Stomach (tissue), 4 donors: ENCODE data around the gene DGKQ.

Source experiments
- CTCF ChIP-seq, 7 experiments: fragments of 450-650 bp in 4 of 7; fragments of 200-600 bp in 3 of 7; sonication (generic) in 3 of 7; IDR thresholded peaks; one replicate each; pipeline ENCODE4 v1.5.1; 2016 to 2019; ENCODE audit warnings: antibody characterized with exemption in 7 of 7, control low read depth in 2 of 7, mild to moderate bottlenecking in 1 of 7
- POLR2AphosphoS5 ChIP-seq, 3 donors: sonication (generic); formaldehyde crosslinking; IDR thresholded peaks; one replicate each; pipeline ENCODE4 v1.6.1; 2016; ENCODE audit warnings: antibody characterized with exemption in 3 of 3

DNA sequence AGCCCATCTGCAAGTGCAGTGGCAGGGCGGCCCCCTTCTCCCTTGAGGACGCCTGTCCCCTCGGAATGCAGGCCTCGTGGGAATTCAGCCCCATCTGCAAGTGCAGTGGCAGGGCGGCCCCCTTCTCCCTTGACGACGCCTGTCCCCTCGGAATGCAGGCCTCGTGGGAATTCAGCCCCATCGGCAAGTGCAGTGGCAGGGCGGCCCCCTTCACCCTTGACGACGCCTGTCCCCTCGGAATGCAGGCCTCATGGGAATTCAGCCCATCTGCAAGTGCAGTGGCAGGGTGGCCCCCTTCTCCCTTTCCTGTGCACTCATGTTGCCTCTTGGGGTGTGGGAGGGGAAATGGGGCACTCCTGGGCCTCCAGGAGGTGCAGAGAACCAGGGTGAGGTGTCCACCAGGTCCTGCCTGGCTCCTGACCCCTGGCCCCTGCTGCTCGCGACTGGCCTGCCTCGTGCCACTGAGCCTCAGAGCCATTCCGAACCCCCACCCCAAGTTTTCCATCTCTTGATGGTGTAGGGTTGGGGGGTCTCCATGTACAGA, 26.6 kb upstream of the DGKQ start:
- TF ChIP-seq CTCF (IDR thresholded peaks at IDR 0.05) = no peak
- TF ChIP-seq POLR2AphosphoS5 (IDR thresholded peaks at IDR 0.05) = no peak
